Activated T-helper 2 cell treated with anti-CD3 and anti-CD28 coated beads, Interferon-gamma antibody, Interleukin-2, Interleukin-4, amounts not matched to agents 10 μg/mL and 5 μg/mL and 100 μg/mL, durations not matched to agents 14 hours and 24 hours and 36 hours (primary cell): ENCODE results near the gene TIE1. TPM values are rescaled to one million over a fixed set of nuclear protein-coding genes. Genes with fewer than 3 reads are reported as not detected.

Experiments
- DNase-seq: peaks from one replicate; pipeline ENCODE4 v3.0.0; 2021; ENCODE audit warnings: low spot score
- H3K27ac Mint-ChIP-seq: one replicate; pipeline ENCODE4 v1.8.0; 2021; ENCODE audit warnings: mixed read lengths
- H3K27me3 Mint-ChIP-seq: one replicate; pipeline ENCODE4 v1.8.0; 2021; ENCODE audit warnings: low read depth, mixed read lengths
- H3K36me3 Mint-ChIP-seq: one replicate; pipeline ENCODE4 v1.8.0; 2021; ENCODE audit warnings: low read depth, mixed read lengths
- H3K4me1 Mint-ChIP-seq: one replicate; pipeline ENCODE4 v1.8.0; 2021; ENCODE audit warnings: low read depth, mixed read lengths
- H3K4me3 Mint-ChIP-seq: one replicate; pipeline ENCODE4 v1.8.0; 2021; ENCODE audit warnings: low read depth, mild to moderate bottlenecking, moderate library complexity, mixed read lengths
- H3K9me3 Mint-ChIP-seq: one replicate; pipeline ENCODE4 v1.8.0; 2021; ENCODE audit warnings: mixed read lengths
- intact Hi-C: fragments of 100-400 bp; cut with micrococcal nuclease; formaldehyde crosslinking; loops from one replicate; pipeline ENCODE4 v1.15.1; 2023
- total RNA-seq: library from RNA; stranded (reverse); gene quantifications from 2 replicates; pipeline ENCODE4 v1.2.3, GENCODE V29; 2022

The TIE1 gene
- total RNA-seq, 1 donor from 2014 or later = 2.9 TPM

GRCh38 chr1:43303471-43304313, 2.9 kb downstream of the TIE1 start:
- Mint-ChIP-seq H3K4me3 (no peak overlapping the region), H3K27ac (no peak overlapping the region), H3K36me3 (no peaks in the 10 kb centered on the region), H3K9me3 (no peaks in the 10 kb centered on the region), H3K4me1 (peaks cover 3% of the 10 kb centered on the region), H3K27me3 (no peaks in the 10 kb centered on the region)
- intact Hi-C loops = no loop called here
- no peak for DNase-seq

- no peak for DNase-seq
- Mint-ChIP-seq H3K27ac (no peak overlapping the region), H3K9me3 (no peaks in the 10 kb centered on the region), H3K27me3 (no peaks in the 10 kb centered on the region), H3K4me1 (peaks cover 3% of the 10 kb centered on the region), H3K36me3 (no peaks in the 10 kb centered on the region), H3K4me3 (no peak overlapping the region)
- intact Hi-C loops = no loop called here
These were observed 3.5 kb downstream of the TIE1 start for GRCh38 chr1:43304314-43304681.

GRCh38 chr1:43304771-43305300, 4.1 kb downstream of the TIE1 start:
- no peak for DNase-seq
- intact Hi-C loops = no loop called here
- Mint-ChIP-seq H3K27me3 (no peaks in the 10 kb centered on the region), H3K9me3 (no peaks in the 10 kb centered on the region), H3K4me1 (peaks cover 3% of the 10 kb centered on the region), H3K27ac (no peak overlapping the region), H3K4me3 (no peak overlapping the region), H3K36me3 (no peaks in the 10 kb centered on the region)

- DNase-seq = no peak
- no peak overlapping the region for H3K27ac Mint-ChIP-seq
These were observed 4.7 kb downstream of the TIE1 start for GRCh38 chr1:43305461-43305860.

GRCh38 chr1:43305926-43306687, 5.3 kb downstream of the TIE1 start:
- no peak for DNase-seq
- H3K9me3 Mint-ChIP-seq = no peaks in the 10 kb centered on the region
- no peak overlapping the region for H3K27ac Mint-ChIP-seq
- intact Hi-C loops = no loop called here
- no peaks in the 10 kb centered on the region for H3K36me3 Mint-ChIP-seq
- no peak overlapping the region for H3K4me3 Mint-ChIP-seq
- H3K4me1 Mint-ChIP-seq = peaks cover 3% of the 10 kb centered on the region
- no peaks in the 10 kb centered on the region for H3K27me3 Mint-ChIP-seq

More at GRCh38 chr1:43305461-43305860, 4.7 kb downstream of the TIE1 start:
- Mint-ChIP-seq H3K36me3 (no peaks in the 10 kb centered on the region), H3K9me3 (no peaks in the 10 kb centered on the region), H3K27me3 (no peaks in the 10 kb centered on the region), H3K4me1 (peaks cover 3% of the 10 kb centered on the region), H3K4me3 (no peak overlapping the region)
- intact Hi-C loops = no loop called here

GRCh38 chr1:43306688-43307457, 6.1 kb downstream of the TIE1 start:
- H3K4me3 Mint-ChIP-seq = no peak overlapping the region
- no peaks in the 10 kb centered on the region for H3K9me3 Mint-ChIP-seq
- no peaks in the 10 kb centered on the region for H3K27me3 Mint-ChIP-seq
- no peak overlapping the region for H3K27ac Mint-ChIP-seq
- H3K36me3 Mint-ChIP-seq = no peaks in the 10 kb centered on the region
- no peak for DNase-seq
- intact Hi-C loops = no loop called here
- H3K4me1 Mint-ChIP-seq = peaks cover 3% of the 10 kb centered on the region

GRCh38 chr1:43307458-43308158, 6.8 kb downstream of the TIE1 start:
- Mint-ChIP-seq H3K36me3 (no peaks in the 10 kb centered on the region), H3K4me3 (no peak overlapping the region), H3K9me3 (no peaks in the 10 kb centered on the region), H3K4me1 (peaks cover 3% of the 10 kb centered on the region), H3K27ac (no peak overlapping the region), H3K27me3 (no peaks in the 10 kb centered on the region)
- DNase-seq = no peak
- intact Hi-C loops = no loop called here

GRCh38 chr1:43308635-43309404, 8.0 kb downstream of the TIE1 start:
- no peak overlapping the region for H3K4me3 Mint-ChIP-seq
- no peaks in the 10 kb centered on the region for H3K27me3 Mint-ChIP-seq
- H3K4me1 Mint-ChIP-seq = no peaks in the 10 kb centered on the region
- H3K27ac Mint-ChIP-seq = no peak overlapping the region
- H3K9me3 Mint-ChIP-seq = no peaks in the 10 kb centered on the region
- intact Hi-C loops = no loop called here
- DNase-seq = no peak
- H3K36me3 Mint-ChIP-seq = no peaks in the 10 kb centered on the region

GRCh38 chr1:43309405-43310025, 8.7 kb downstream of the TIE1 start:
- no peak for DNase-seq
- Mint-ChIP-seq H3K36me3 (no peaks in the 10 kb centered on the region), H3K9me3 (no peaks in the 10 kb centered on the region), H3K4me3 (no peak overlapping the region), H3K4me1 (no peaks in the 10 kb centered on the region), H3K27ac (no peak overlapping the region), H3K27me3 (no peaks in the 10 kb centered on the region)
- intact Hi-C loops = no loop called here

- Mint-ChIP-seq H3K9me3 (no peaks in the 10 kb centered on the region), H3K27me3 (no peaks in the 10 kb centered on the region), H3K27ac (no peak overlapping the region), H3K4me3 (no peak overlapping the region), H3K36me3 (no peaks in the 10 kb centered on the region), H3K4me1 (no peaks in the 10 kb centered on the region)
- DNase-seq = no peak
- intact Hi-C loops = no loop called here
These were observed 10.7 kb downstream of the TIE1 start for GRCh38 chr1:43311521-43311920.

GRCh38 chr1:43312212-43312623, 11.4 kb downstream of the TIE1 start:
- DNase-seq = no peak
- Mint-ChIP-seq H3K27ac (no peak overlapping the region), H3K9me3 (no peaks in the 10 kb centered on the region), H3K4me3 (no peak overlapping the region), H3K27me3 (no peaks in the 10 kb centered on the region), H3K4me1 (no peaks in the 10 kb centered on the region), H3K36me3 (no peaks in the 10 kb centered on the region)
- intact Hi-C loops = no loop called here
